H1 (cell line): Measurements from ENCODE around the gene AKR1D1. TPM values are rescaled to one million over a fixed set of nuclear protein-coding genes. Genes with fewer than 3 reads are reported as not detected.

ENCODE experiments used
- CHD2 ChIP-seq: IDR thresholded peaks from 2 replicates; pipeline ENCODE4 v1.6.1; 2012; ENCODE audit warnings: low read length, improper control_type of control experiment
- E2F6 ChIP-seq: IDR thresholded peaks from 2 replicates; pipeline ENCODE4 v1.6.1; 2012; ENCODE audit warnings: inconsistent platforms
- HDAC2 ChIP-seq, 2 experiments: fragments of 300-600 bp in 1 of 2; sonication (generic) in 1 of 2; IDR thresholded peaks; 2 replicates each; pipeline ENCODE4 v1.6.1; 2011 to 2012; ENCODE audit warnings: low read depth in 2 of 2, low read length in 2 of 2, mild to moderate bottlenecking in 2 of 2, moderate library complexity in 2 of 2, borderline replicate concordance in 1 of 2, inconsistent platforms in 1 of 2
- KDM5A ChIP-seq: fragments of 200-600 bp; IDR thresholded peaks from 2 replicates; pipeline ENCODE4 v1.7.1; 2012; ENCODE audit warnings: mild to moderate bottlenecking, low read length, inconsistent platforms, mixed read lengths
- RFX5 ChIP-seq: IDR thresholded peaks from 2 replicates; pipeline ENCODE4 v1.6.1; 2011; ENCODE audit warnings: low read depth, low read length, improper control_type of control experiment, borderline replicate concordance
- polyA plus RNA-seq, 7 experiments: library from polyadenylated mRNA; depleted of rRNA in 3 of 7; stranded (reverse) in 5 of 7; unstranded in 2 of 7; fragments of >200 nt in 5 of 7; fragments of 200-250 nt in 2 of 7; gene quantifications; 1 replicate in 5 of 7; 2 replicates in 1 of 7; 4 replicates in 1 of 7; pipeline versions ENCODE4 v1.2.1 to v1.2.3, GENCODE V29; 2011 to 2013; ENCODE audit warnings: missing spikeins in 2 of 7, mixed read lengths in 2 of 7
- total RNA-seq: library from RNA; stranded (reverse); fragmentation: NEBNext Ultra II Directional; extraction: Animal tissue kit (Norgen Biotek cat#: 25700); gene quantifications from 2 replicates; pipeline ENCODE4 v1.2.1, GENCODE V29; 2021

The AKR1D1 gene
- total and polyA plus RNA-seq, 2 of the 8 experiments (the other 6 are each of a cell fraction or from before 2014, with no cell fraction given): not detected

- TF ChIP-seq E2F6 (no peak), CHD2 (no peak), RFX5 (no peak), HDAC2 (IDR thresholded peaks at IDR 0.05; ENCODE audit: borderline replicate concordance in 1 of 2, low read depth in 2 of 2, low read length in 2 of 2) (no peak), KDM5A (no peak)
These were observed 38.8 kb downstream of the AKR1D1 start (continued) for GRCh38 chr7:138115047-138115446.
